Neural cell (in vitro differentiated cells): ENCODE measurements around the gene ADCY1. TPM values are rescaled to one million over a fixed set of nuclear protein-coding genes. Genes with fewer than 3 reads are reported as not detected.

Experiments
- H2AFZ ChIP-seq: fragments of 200-600, 300-800 bp; sonication (generic), shearing (Covaris generic); 2 replicates; pipeline ENCODE4 v1.6.0; 2014; ENCODE audit warnings: low read depth, mild to moderate bottlenecking, antibody characterized with exemption, low read length, moderate library complexity
- H3F3A ChIP-seq: fragments of 200-600 bp; shearing (Covaris generic); 2 replicates; pipeline ENCODE4 v1.6.1; 2016; ENCODE audit warnings: mild to moderate bottlenecking, moderate library complexity, mixed read lengths, antibody characterized with exemption, low read length; ENCODE audit not compliant: insufficient read depth, poor library complexity, severe bottlenecking
- H3K27ac ChIP-seq: fragments of 200-600, 300-800 bp; sonication (generic), shearing (Covaris generic); 2 replicates; pipeline ENCODE4 v1.5.1; 2014; ENCODE audit warnings: mild to moderate bottlenecking, low read length, moderate library complexity
- H3K27me3 ChIP-seq: fragments of 300-800, 200-600 bp; sonication (generic), shearing (Covaris generic); 2 replicates; pipeline ENCODE4 v1.6.0; 2014; ENCODE audit warnings: mild to moderate bottlenecking, low read depth, low read length, moderate library complexity; ENCODE audit not compliant: insufficient read depth
- H3K36me3 ChIP-seq: fragments of 300-800, 200-600 bp; sonication (generic), shearing (Covaris generic); 2 replicates; pipeline ENCODE4 v1.5.1; 2014; ENCODE audit warnings: mild to moderate bottlenecking, antibody characterized with exemption, low read length, moderate library complexity; ENCODE audit not compliant: insufficient read depth
- H3K4me2 ChIP-seq: fragments of 300-800, 200-600 bp; sonication (generic), shearing (Covaris generic); 2 replicates; pipeline ENCODE4 v1.6.0; 2014; ENCODE audit warnings: mild to moderate bottlenecking, low read length
- H3K4me3 ChIP-seq: fragments of 300-800, 200-600 bp; sonication (generic), shearing (Covaris generic); 2 replicates; pipeline ENCODE4 v1.5.1; 2014; ENCODE audit warnings: mild to moderate bottlenecking, low read length, moderate library complexity
- H3K79me2 ChIP-seq: fragments of 200-600 bp; shearing (Covaris generic); replicated peaks from 2 replicates; pipeline ENCODE4 v1.6.0; 2014; ENCODE audit warnings: mild to moderate bottlenecking, low read length, moderate library complexity; ENCODE audit not compliant: insufficient read depth
- H3K9ac ChIP-seq: fragments of 300-800, 200-600 bp; sonication (generic), shearing (Covaris generic); 2 replicates; pipeline ENCODE4 v1.6.1; 2016; ENCODE audit warnings: mild to moderate bottlenecking, low read length, mixed read lengths
- H3K9me2 ChIP-seq: fragments of 200-600 bp; shearing (Covaris generic); 2 replicates; pipeline ENCODE4 v1.6.1; 2016; ENCODE audit warnings: mild to moderate bottlenecking, low read length, mixed read lengths; ENCODE audit not compliant: insufficient read depth
- H3K9me3 ChIP-seq: fragments of 200-600, 300-800 bp; sonication (generic), shearing (Covaris generic); 2 replicates; pipeline ENCODE4 v1.6.1; 2016; ENCODE audit warnings: mild to moderate bottlenecking, mixed run types, low read length, moderate library complexity, mixed read lengths
- H4K20me1 ChIP-seq: fragments of 200-600 bp; shearing (Covaris generic); 2 replicates; pipeline ENCODE4 v1.6.1; 2016; ENCODE audit warnings: mild to moderate bottlenecking, mixed run types; ENCODE audit not compliant: insufficient read depth
- EP300 ChIP-seq: fragments of 450-650 bp; conservative IDR thresholded peaks from 2 replicates; pipeline ENCODE4 v1.6.1; 2014; ENCODE audit warnings: antibody characterized with exemption, mild to moderate bottlenecking, moderate library complexity; ENCODE audit not compliant: poor library complexity, severe bottlenecking
- EZH2 ChIP-seq: fragments of 200-600, 300-800 bp; shearing (Covaris generic), sonication (generic); IDR thresholded peaks from 2 replicates; pipeline ENCODE4 v1.6.1; 2014; ENCODE audit warnings: antibody characterized with exemption, low read length, borderline replicate concordance, mild to moderate bottlenecking; ENCODE audit not compliant: insufficient read depth, poor library complexity, severe bottlenecking
- MXI1 ChIP-seq: fragments of 450-650 bp; conservative IDR thresholded peaks from 2 replicates; pipeline ENCODE4 v1.6.1; 2014; ENCODE audit warnings: antibody characterized with exemption, mild to moderate bottlenecking; ENCODE audit not compliant: poor library complexity, severe bottlenecking
- POLR2AphosphoS5 ChIP-seq: IDR thresholded peaks from 2 replicates; pipeline ENCODE4 v1.6.1; 2012
- RAD21 ChIP-seq: fragments of 450-650 bp; conservative IDR thresholded peaks from 2 replicates; pipeline ENCODE4 v1.6.1; 2014; ENCODE audit warnings: antibody characterized with exemption, mild to moderate bottlenecking, moderate library complexity
- SMC3 ChIP-seq: fragments of 450-650 bp; conservative IDR thresholded peaks from 2 replicates; pipeline ENCODE4 v1.6.1; 2014; ENCODE audit warnings: antibody characterized with exemption, mild to moderate bottlenecking, moderate library complexity; ENCODE audit not compliant: poor library complexity
- TAF1 ChIP-seq: IDR thresholded peaks from 2 replicates; pipeline ENCODE4 v1.6.1; 2012; ENCODE audit warnings: low read depth
- polyA plus RNA-seq: library from polyadenylated mRNA; depleted of rRNA; stranded (reverse); fragments of >200 nt; gene quantifications from 2 replicates; pipeline ENCODE4 v1.2.3, GENCODE V29; 2014
- TF ChIP-seq, protein P1 (sequence below): fragments of 450-650 bp; IDR thresholded peaks from 2 replicates; pipeline ENCODE4 v1.5.1; 2014; ENCODE audit warnings: antibody characterized with exemption, mild to moderate bottlenecking, moderate library complexity; ENCODE audit not compliant: poor library complexity, severe bottlenecking
- TF ChIP-seq, protein P2 (sequence below): IDR thresholded peaks from 2 replicates; pipeline ENCODE4 v1.6.1; 2012; ENCODE audit warnings: borderline replicate concordance

Gene ADCY1
- polyA plus RNA-seq, 1 donor from 2014 or later = 14.8 TPM

DNA sequence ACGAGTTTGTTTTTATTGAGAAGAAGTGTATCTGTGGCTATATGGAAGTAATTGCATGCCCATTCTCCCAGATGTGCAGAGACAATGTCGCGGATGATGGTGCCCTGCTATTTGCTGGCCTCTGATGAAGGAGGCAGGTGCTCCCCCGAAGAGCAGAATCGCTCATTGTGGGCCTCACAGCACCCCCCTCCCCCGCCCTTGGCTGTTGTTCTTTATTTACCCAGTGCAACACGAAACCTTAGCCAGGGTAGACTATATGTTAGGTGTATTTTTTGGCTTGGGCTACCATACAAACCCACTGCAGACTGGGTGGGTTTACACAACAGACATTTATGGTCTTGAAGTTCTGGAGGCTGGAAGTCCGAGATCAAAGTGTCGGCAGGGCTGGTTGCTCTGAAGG is 3.4 kb upstream of the ADCY1 start:
- H3K4me2 ChIP-seq = no peak overlapping the region
- no peaks in the 10 kb centered on the region for H4K20me1 ChIP-seq
- no peak overlapping the region for H3K9ac ChIP-seq
- peaks cover 14% of the 10 kb centered on the region for H3K27me3 ChIP-seq
- no peaks in the 10 kb centered on the region for H3K36me3 ChIP-seq
- H3K9me3 ChIP-seq = no peaks in the 10 kb centered on the region
- no peaks in the 10 kb centered on the region for H3K79me2 ChIP-seq
- H3K9me2 ChIP-seq = no peaks in the 10 kb centered on the region
- H3K27ac ChIP-seq = no peak overlapping the region
- H3K4me3 ChIP-seq = no peak overlapping the region
- no peaks in the 10 kb centered on the region for H3F3A ChIP-seq
- TF ChIP-seq, protein P1, sequence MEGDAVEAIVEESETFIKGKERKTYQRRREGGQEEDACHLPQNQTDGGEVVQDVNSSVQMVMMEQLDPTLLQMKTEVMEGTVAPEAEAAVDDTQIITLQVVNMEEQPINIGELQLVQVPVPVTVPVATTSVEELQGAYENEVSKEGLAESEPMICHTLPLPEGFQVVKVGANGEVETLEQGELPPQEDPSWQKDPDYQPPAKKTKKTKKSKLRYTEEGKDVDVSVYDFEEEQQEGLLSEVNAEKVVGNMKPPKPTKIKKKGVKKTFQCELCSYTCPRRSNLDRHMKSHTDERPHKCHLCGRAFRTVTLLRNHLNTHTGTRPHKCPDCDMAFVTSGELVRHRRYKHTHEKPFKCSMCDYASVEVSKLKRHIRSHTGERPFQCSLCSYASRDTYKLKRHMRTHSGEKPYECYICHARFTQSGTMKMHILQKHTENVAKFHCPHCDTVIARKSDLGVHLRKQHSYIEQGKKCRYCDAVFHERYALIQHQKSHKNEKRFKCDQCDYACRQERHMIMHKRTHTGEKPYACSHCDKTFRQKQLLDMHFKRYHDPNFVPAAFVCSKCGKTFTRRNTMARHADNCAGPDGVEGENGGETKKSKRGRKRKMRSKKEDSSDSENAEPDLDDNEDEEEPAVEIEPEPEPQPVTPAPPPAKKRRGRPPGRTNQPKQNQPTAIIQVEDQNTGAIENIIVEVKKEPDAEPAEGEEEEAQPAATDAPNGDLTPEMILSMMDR = no peak
- TF ChIP-seq EZH2 = no peak
- no peak for TF ChIP-seq SMC3
- TF ChIP-seq MXI1 = no peak
- TF ChIP-seq RAD21 = no peak
- TF ChIP-seq EP300 = no peak
- TF ChIP-seq, protein P2, sequence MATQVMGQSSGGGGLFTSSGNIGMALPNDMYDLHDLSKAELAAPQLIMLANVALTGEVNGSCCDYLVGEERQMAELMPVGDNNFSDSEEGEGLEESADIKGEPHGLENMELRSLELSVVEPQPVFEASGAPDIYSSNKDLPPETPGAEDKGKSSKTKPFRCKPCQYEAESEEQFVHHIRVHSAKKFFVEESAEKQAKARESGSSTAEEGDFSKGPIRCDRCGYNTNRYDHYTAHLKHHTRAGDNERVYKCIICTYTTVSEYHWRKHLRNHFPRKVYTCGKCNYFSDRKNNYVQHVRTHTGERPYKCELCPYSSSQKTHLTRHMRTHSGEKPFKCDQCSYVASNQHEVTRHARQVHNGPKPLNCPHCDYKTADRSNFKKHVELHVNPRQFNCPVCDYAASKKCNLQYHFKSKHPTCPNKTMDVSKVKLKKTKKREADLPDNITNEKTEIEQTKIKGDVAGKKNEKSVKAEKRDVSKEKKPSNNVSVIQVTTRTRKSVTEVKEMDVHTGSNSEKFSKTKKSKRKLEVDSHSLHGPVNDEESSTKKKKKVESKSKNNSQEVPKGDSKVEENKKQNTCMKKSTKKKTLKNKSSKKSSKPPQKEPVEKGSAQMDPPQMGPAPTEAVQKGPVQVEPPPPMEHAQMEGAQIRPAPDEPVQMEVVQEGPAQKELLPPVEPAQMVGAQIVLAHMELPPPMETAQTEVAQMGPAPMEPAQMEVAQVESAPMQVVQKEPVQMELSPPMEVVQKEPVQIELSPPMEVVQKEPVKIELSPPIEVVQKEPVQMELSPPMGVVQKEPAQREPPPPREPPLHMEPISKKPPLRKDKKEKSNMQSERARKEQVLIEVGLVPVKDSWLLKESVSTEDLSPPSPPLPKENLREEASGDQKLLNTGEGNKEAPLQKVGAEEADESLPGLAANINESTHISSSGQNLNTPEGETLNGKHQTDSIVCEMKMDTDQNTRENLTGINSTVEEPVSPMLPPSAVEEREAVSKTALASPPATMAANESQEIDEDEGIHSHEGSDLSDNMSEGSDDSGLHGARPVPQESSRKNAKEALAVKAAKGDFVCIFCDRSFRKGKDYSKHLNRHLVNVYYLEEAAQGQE = no peak
- no peak for TF ChIP-seq POLR2AphosphoS5
- no peak for TF ChIP-seq TAF1
- no peak overlapping the region for H2AFZ ChIP-seq

DNA sequence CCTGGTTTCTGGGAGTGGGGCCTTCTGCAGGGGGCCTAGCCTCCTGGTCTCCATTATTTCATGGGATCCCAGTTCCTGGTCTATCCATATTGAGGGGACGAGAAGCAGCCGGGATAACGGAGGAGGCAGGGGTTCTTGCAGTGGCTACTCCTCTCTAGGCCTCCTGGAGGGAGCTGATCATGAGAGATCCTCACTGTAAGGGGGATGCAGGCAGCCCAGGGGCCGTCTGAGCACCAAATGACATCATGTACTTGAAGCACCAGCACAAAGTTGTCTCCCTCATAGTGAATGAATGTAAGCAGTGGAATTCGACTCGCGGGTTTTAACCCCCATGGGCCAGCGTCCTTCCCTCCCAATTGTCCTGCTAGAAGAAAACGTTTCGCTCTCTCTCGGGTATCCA is 964 bp upstream of the ADCY1 start:
- Histone ChIP-seq H2AFZ (no peak overlapping the region), H3K9me2 (no peaks in the 10 kb centered on the region), H3K36me3 (no peaks in the 10 kb centered on the region), H3F3A (no peaks in the 10 kb centered on the region), H3K79me2 (no peaks in the 10 kb centered on the region), H3K9me3 (no peaks in the 10 kb centered on the region), H4K20me1 (no peaks in the 10 kb centered on the region), H3K4me2 (no peak overlapping the region), H3K27me3 (peaks cover 22% of the 10 kb centered on the region), H3K9ac (no peak overlapping the region), H3K4me3 (peak overlapping the region; percentile 77), H3K27ac (no peak overlapping the region)
- TF ChIP-seq, protein P2 = no peak
- TF ChIP-seq SMC3 = no peak
